Urinary bladder (tissue), 4 donors: ENCODE data around the gene WFS1. TPM values are rescaled to one million over a fixed set of nuclear protein-coding genes. Genes with fewer than 3 reads are reported as not detected.

Experiments
- DNase-seq: peaks from one replicate; pipeline ENCODE4 v3.0.0-alpha.2; 2015; ENCODE audit errors: extremely low spot score
- H3K27ac ChIP-seq: one replicate; pipeline ENCODE4 v1.5.1; 2013; ENCODE audit warnings: low read depth, mild to moderate bottlenecking, moderate library complexity
- H3K36me3 ChIP-seq: one replicate; pipeline ENCODE4 v1.6.1; 2013; ENCODE audit warnings: mild to moderate bottlenecking, moderate library complexity; ENCODE audit not compliant: insufficient read depth
- H3K4me1 ChIP-seq: one replicate; pipeline ENCODE4 v1.6.1; 2013; ENCODE audit warnings: mild to moderate bottlenecking, moderate library complexity; ENCODE audit not compliant: insufficient read depth
- H3K4me3 ChIP-seq: one replicate; pipeline ENCODE4 v1.5.1; 2013; ENCODE audit warnings: low read depth, low read length
- WGBS: extraction: QIAGEN DNeasy Blood & Tissue Kit; methylation state at CpG from one replicate; pipeline ENCODE4 v1.1.7; 2013; 5-methylcytosine and 5-hydroxymethylcytosine counted together
- polyA plus RNA-seq: library from polyadenylated mRNA; stranded (reverse); fragments of 200-250 nt; gene quantifications from one replicate; pipeline ENCODE4 v1.2.3, GENCODE V29; 2013
- total RNA-seq: library from RNA; depleted of rRNA; stranded (reverse); fragments of >200 nt; gene quantifications from one replicate; pipeline ENCODE4 v1.2.3, GENCODE V29; 2014
- donor health status: healthy with polysubstance abuse.
- donor health status: healthy.

WFS1 gene
- total and polyA plus RNA-seq, 2 donors, result 20.5 to 85.3 TPM

- H3K36me3 ChIP-seq, result no peaks in the 10 kb centered on the region
- peak overlapping the region; percentile 20 for H3K4me3 ChIP-seq
- no peak for DNase-seq
- H3K27ac ChIP-seq, result no peak overlapping the region
- no peaks in the 10 kb centered on the region for H3K4me1 ChIP-seq
- WGBS, result 9% methylated on average over 67 of the region's 67 CpGs
Measured at GRCh38 chr4:6245246-6246169, 24.1 kb upstream of the WFS1 start.

- H3K4me3 ChIP-seq, result no peak overlapping the region
- no peaks in the 10 kb centered on the region for H3K36me3 ChIP-seq
- no peak for DNase-seq
- H3K27ac ChIP-seq, result no peak overlapping the region
- H3K4me1 ChIP-seq, result no peaks in the 10 kb centered on the region
- WGBS, result 52% methylated on average over 9 of the region's 9 CpGs
Measured at GRCh38 chr4:6246170-6246634, 23.4 kb upstream of the WFS1 start.

- DNase-seq, result no peak
- WGBS, result 70% methylated on average over 10 of the region's 10 CpGs
- Histone ChIP-seq H3K4me3 (no peak overlapping the region), H3K27ac (no peak overlapping the region), H3K4me1 (no peaks in the 10 kb centered on the region), H3K36me3 (no peaks in the 10 kb centered on the region)
Measured at GRCh38 chr4:6248394-6248793, 21.3 kb upstream of the WFS1 start.

- no peaks in the 10 kb centered on the region for H3K4me1 ChIP-seq
- 14% methylated on average over 15 of the region's 15 CpGs for WGBS
Measured at GRCh38 chr4:6250235-6250983, 19.2 kb upstream of the WFS1 start.

GRCh38 chr4:6250984-6251295 is 18.7 kb upstream of the WFS1 start:
- 2% methylated on average over 1 of the region's 1 CpG for WGBS
- no peak for DNase-seq
- Histone ChIP-seq H3K4me1 (no peaks in the 10 kb centered on the region), H3K27ac (no peak overlapping the region), H3K4me3 (no peak overlapping the region), H3K36me3 (no peaks in the 10 kb centered on the region)

More at GRCh38 chr4:6250235-6250983, 19.2 kb upstream of the WFS1 start:
- Histone ChIP-seq H3K27ac (no peak overlapping the region), H3K4me3 (no peak overlapping the region), H3K36me3 (no peaks in the 10 kb centered on the region)
- peak; percentile 46 for DNase-seq

GRCh38 chr4:6251365-6251764 is 18.3 kb upstream of the WFS1 start:
- 95% methylated on average over 14 of the region's 14 CpGs for WGBS
- no peaks in the 10 kb centered on the region for H3K4me1 ChIP-seq
- DNase-seq, result no peak
- no peaks in the 10 kb centered on the region for H3K36me3 ChIP-seq
- H3K4me3 ChIP-seq, result no peak overlapping the region
- H3K27ac ChIP-seq, result no peak overlapping the region

- Histone ChIP-seq H3K36me3 (no peaks in the 10 kb centered on the region), H3K27ac (no peak overlapping the region), H3K4me3 (no peak overlapping the region), H3K4me1 (no peaks in the 10 kb centered on the region)
- WGBS, result 85% methylated on average over 8 of the region's 8 CpGs
- no peak for DNase-seq
Measured at GRCh38 chr4:6252051-6252450, 17.6 kb upstream of the WFS1 start.

- DNase-seq, result no peak
- Histone ChIP-seq H3K4me3 (no peak overlapping the region), H3K4me1 (no peaks in the 10 kb centered on the region), H3K27ac (no peak overlapping the region), H3K36me3 (no peaks in the 10 kb centered on the region)
- 85% methylated on average over 6 of the region's 6 CpGs for WGBS
Measured at GRCh38 chr4:6253111-6253510, 16.5 kb upstream of the WFS1 start.

GRCh38 chr4:6253961-6254360 is 15.7 kb upstream of the WFS1 start:
- Histone ChIP-seq H3K4me3 (no peak overlapping the region), H3K4me1 (no peaks in the 10 kb centered on the region), H3K27ac (no peak overlapping the region), H3K36me3 (no peaks in the 10 kb centered on the region)
- WGBS, result 86% methylated on average over 14 of the region's 14 CpGs
- no peak for DNase-seq

GRCh38 chr4:6256141-6256540 is 13.5 kb upstream of the WFS1 start:
- WGBS, result 89% methylated on average over 9 of the region's 9 CpGs
- no peak overlapping the region for H3K27ac ChIP-seq
- H3K4me1 ChIP-seq, result no peaks in the 10 kb centered on the region
- H3K36me3 ChIP-seq, result no peaks in the 10 kb centered on the region
- DNase-seq, result no peak
- no peak overlapping the region for H3K4me3 ChIP-seq

- DNase-seq, result no peak
- no peaks in the 10 kb centered on the region for H3K36me3 ChIP-seq
- H3K4me3 ChIP-seq, result no peak overlapping the region
- H3K4me1 ChIP-seq, result no peaks in the 10 kb centered on the region
- H3K27ac ChIP-seq, result no peak overlapping the region
- WGBS, result 40% methylated on average over 18 of the region's 18 CpGs
Measured at GRCh38 chr4:6257247-6258025, 12.2 kb upstream of the WFS1 start.

- H3K4me3 ChIP-seq, result no peak overlapping the region
- WGBS, result 59% methylated on average over 5 of the region's 5 CpGs
- DNase-seq, result no peak
Measured at GRCh38 chr4:6258026-6258360, 11.7 kb upstream of the WFS1 start.

GRCh38 chr4:6258741-6259140 is 10.9 kb upstream of the WFS1 start:
- 89% methylated on average over 4 of the region's 4 CpGs for WGBS
- Histone ChIP-seq H3K36me3 (no peaks in the 10 kb centered on the region), H3K27ac (no peak overlapping the region), H3K4me3 (no peak overlapping the region), H3K4me1 (no peaks in the 10 kb centered on the region)
- no peak for DNase-seq

More at GRCh38 chr4:6258026-6258360, 11.7 kb upstream of the WFS1 start:
- Histone ChIP-seq H3K27ac (no peak overlapping the region), H3K4me1 (no peaks in the 10 kb centered on the region), H3K36me3 (no peaks in the 10 kb centered on the region)
